ENCODE results near the gene INPP5J.

- TF ChIP-seq CTCF (IDR thresholded peaks at IDR 0.05) (no peak), POLR2A (IDR thresholded peaks at IDR 0.05) (no peak)
These were observed 35.0 kb upstream of the INPP5J start for GRCh38 chr22:31087744-31088215.
